ENCODE data around the gene RHEB.

The RHEB gene

GRCh38 chr7:151529842-151530241 lies 10.1 kb upstream of the RHEB start:
- no peak for DNase-seq (ENCODE audit: low read depth in 1 of 2, low spot score in 1 of 2)

DNA sequence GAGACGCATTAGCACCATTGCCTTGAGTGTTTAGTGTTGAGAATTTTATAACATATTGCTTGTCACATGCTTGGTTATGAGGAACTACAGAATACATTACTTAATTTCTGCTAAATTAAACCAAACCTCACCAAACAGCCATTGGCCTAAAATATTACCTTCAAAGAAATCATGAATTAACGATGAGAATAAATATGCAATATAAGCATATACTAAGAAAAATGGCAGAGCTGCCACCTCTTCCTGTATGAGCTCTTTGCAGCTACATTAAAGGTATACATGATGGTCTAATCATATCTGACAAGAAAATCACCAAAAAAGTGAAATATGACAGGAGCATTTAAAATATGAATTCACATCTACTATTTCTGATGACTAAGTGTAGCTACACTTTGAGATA lies 5.2 kb upstream of the RHEB start:
- DNase-seq (ENCODE audit: low read depth in 1 of 2, low spot score in 1 of 2): no peak

- no peak for DNase-seq (ENCODE audit: low read depth in 1 of 2, low spot score in 1 of 2)
These were observed 4.6 kb upstream of the RHEB start for GRCh38 chr7:151524331-151524730.

GRCh38 chr7:151520419-151521261 lies 945 bp upstream of the RHEB start:
- peak in 1 of 2 donors; percentile 21 for DNase-seq (ENCODE audit: low read depth in 1 of 2, low spot score in 1 of 2)

DNA sequence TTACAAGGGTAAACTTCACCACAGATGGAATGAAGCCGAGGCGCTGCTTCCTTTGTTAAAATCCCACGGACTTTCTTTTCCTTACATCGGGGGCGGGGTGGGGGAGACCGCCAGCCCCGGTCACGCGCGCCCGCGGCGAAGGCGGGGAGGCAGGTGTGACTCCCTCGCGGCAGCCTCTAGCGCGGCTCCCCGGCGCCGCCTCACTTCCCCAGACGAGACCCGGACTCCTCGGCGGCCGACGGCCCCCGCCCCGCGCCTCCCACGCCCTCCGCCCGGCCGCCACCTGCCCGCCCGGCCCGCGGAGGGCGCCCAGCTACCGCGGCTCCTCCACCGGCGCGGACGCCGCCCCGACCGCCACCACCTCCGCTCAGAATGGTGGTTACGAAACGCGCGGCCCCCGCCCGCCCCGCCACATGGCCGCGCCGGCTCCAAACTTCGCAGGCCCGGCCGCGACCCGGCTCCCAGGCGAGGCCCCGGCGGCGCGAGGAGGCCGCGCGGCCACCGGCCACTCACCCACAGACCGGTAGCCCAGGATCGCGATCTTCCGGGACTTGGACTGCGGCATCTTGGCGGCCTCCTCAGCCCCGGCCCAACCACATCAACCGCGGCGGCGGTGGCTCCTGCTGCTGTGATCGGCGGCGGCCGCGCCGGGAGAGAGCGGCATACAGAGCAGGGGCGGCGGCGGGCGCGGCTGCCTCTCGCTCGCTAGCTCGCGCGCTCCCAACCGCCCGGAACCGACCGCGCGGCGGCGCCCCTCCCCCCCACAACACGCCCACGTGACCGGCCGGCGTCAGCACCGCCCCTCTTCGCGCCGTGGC lies 539 bp downstream of the RHEB start:
- DNase-seq (ENCODE audit: low read depth in 1 of 2, low spot score in 1 of 2): peak; percentile 28 to 57

DNA sequence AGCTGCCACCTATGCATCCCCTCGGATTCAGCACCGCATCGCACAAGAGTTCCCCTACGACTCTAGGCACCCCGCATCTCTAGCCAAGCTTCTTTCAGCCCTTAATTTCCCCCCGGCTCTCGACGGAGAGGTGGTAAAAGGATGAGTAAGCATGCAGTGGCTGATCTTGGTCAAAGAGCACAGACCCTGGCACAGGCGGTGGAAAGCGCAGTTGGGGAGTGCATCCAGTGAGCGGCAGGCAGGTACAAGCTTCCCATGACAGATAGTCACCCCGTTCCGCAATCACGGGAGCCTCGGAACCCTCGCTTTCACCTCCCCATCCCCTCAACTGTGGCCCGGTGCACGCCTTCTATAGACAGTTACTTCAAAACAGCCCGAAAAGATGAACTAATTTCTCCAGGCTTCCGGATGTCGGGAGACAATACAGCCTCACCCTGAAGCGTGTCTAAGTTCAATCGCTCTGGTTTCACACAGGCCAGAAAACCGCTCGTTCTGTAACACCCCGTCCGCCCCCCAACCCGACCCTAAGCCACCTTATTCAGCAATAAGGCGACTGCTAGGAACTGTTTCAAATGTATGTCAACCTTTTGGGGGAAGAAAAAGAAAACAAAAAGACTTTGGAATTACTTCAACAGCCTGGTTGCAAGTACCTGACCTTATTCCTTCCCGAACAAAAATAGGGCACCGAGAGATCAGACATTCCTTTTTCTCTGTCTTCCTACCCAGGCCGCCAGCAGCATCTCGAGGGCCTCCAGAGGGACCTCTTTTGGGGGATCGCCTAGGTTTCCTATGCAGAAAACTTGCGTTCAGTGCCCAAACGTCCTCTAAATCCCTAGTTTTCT lies 1.4 kb downstream of the RHEB start:
- peak; percentile 20 to 29 for DNase-seq (ENCODE audit: low read depth in 1 of 2, low spot score in 1 of 2)

DNA sequence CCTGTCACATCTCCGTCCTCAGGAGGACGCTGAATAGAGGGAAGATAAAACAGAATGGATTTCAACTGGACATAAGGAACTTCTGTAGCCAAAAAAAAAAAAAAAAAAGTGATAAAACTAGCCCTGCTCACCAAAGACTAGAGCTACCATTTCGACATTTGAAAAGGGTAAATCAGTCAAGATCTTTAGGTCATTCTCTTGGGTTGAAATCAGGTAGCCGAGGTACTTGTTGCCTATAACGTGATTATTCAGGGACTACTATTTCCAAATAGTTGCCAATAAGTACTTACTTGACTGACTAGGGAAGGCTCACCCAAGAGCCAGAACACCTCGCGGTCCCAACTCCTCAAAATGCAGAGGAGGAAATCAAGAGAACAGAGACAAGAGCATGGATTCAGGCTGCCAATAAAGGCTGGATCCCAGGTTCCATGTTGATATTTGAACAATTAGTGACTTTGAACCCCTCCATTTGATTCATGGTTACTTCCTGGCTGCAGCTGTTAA lies 2.0 kb downstream of the RHEB start:
- no peak for DNase-seq (ENCODE audit: low read depth in 1 of 2, low spot score in 1 of 2)

DNA sequence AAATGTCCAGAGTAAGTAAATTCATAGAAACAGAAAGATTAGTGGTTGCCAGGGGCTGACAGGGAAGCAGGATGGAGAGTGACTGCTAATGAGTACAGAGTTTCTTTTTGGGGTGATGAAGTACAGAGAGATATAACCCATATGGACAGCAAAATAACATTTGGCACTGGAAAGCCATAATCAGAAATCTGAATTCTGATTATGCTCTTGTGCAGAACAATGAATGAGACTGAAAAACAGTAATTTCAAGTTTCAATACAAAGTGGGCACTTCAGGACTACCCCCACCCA lies 4.5 kb downstream of the RHEB start:
- no peak for DNase-seq (ENCODE audit: low read depth in 1 of 2, low spot score in 1 of 2)

- no peak for DNase-seq (ENCODE audit: low read depth in 1 of 2, low spot score in 1 of 2)
These were observed 5.0 kb downstream of the RHEB start for GRCh38 chr7:151514461-151515275.

- no peak for DNase-seq (ENCODE audit: low read depth in 1 of 2, low spot score in 1 of 2)
These were observed 6.6 kb downstream of the RHEB start for GRCh38 chr7:151513133-151513532.

GRCh38 chr7:151512353-151512752 lies 7.3 kb downstream of the RHEB start:
- no peak for DNase-seq (ENCODE audit: low read depth in 1 of 2, low spot score in 1 of 2)

GRCh38 chr7:151511946-151512345 lies 7.7 kb downstream of the RHEB start:
- no peak for DNase-seq (ENCODE audit: low read depth in 1 of 2, low spot score in 1 of 2)

- DNase-seq (ENCODE audit: low read depth in 1 of 2, low spot score in 1 of 2): no peak
These were observed 8.4 kb downstream of the RHEB start for GRCh38 chr7:151511270-151511669.

- no peak for DNase-seq (ENCODE audit: low read depth in 1 of 2, low spot score in 1 of 2)
These were observed 9.9 kb downstream of the RHEB start for GRCh38 chr7:151509670-151510333.

- no peak for DNase-seq (ENCODE audit: low read depth in 1 of 2, low spot score in 1 of 2)
These were observed 10.7 kb downstream of the RHEB start for GRCh38 chr7:151508991-151509390.

GRCh38 chr7:151507806-151508205 lies 11.9 kb downstream of the RHEB start:
- DNase-seq (ENCODE audit: low read depth in 1 of 2, low spot score in 1 of 2): no peak

GRCh38 chr7:151506901-151507382 lies 12.8 kb downstream of the RHEB start:
- DNase-seq (ENCODE audit: low read depth in 1 of 2, low spot score in 1 of 2): no peak

DNA sequence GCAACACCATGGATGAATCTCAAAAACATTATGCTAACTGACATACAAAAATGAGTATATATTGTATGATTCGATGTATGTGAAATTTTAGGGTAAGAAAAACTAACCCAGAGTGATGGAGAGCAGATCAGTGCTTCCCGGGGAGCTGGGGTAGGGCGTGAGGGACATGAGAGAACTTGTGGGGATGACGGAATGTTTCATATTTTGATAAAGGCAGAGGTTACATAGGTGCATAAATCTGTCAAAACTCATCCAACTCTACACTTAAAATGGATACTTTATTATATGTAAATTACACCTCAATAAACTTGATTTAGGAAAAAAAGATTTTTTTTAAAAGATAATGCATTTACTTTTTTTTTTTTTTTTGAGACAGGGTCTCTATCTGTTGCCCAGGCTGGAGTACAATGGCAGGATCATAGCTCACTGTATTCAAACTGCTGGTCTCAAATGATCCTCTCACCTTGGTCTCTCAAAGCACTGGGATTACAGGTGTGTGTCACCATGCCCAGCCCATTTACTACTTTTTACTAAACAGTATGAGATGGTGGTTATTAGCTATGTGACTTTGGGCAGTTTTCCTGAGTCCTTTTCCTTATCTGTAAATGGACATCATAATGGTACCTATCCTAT lies 13.7 kb downstream of the RHEB start:
- no peak for DNase-seq (ENCODE audit: low read depth in 1 of 2, low spot score in 1 of 2)

DNA sequence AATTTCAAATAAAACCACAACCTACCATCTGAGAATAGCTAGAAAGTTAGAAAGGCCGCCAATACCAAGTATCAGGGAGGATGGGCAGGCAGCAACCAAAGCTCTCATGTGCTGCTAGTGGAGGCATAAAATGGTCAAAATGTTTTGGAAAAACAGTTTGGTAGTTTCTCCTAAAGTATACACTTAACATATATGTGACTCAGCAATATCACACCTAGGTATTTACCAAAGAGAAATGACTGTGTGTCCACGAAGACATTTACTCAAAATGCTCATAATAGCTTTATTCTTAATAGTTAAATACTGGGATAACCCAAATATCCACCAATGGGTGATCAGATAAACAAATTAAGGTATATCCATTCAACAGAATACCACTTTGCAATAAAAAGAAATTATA lies 14.3 kb downstream of the RHEB start:
- no peak for DNase-seq (ENCODE audit: low read depth in 1 of 2, low spot score in 1 of 2)

Measured in activated T-helper 1 cell treated with anti-CD3 and anti-CD28 coated beads, Interleukin-2, amount 50 U/mL, for 16 hours (primary cell).